Stimulated activated CD4-positive, alpha-beta T cell treated with anti-CD3 and anti-CD28 coated beads, TNF-alpha, amount 100 ng/mL, for 1 hour (primary cell): ENCODE measurements around the gene JADE1.

ENCODE experiments used
- DNase-seq, 3 donors: peaks; one replicate each; pipeline ENCODE4 v3.0.0-alpha.2; 2020; ENCODE audit warnings: low read depth in 3 of 3, low spot score in 1 of 3

Gene JADE1

DNA sequence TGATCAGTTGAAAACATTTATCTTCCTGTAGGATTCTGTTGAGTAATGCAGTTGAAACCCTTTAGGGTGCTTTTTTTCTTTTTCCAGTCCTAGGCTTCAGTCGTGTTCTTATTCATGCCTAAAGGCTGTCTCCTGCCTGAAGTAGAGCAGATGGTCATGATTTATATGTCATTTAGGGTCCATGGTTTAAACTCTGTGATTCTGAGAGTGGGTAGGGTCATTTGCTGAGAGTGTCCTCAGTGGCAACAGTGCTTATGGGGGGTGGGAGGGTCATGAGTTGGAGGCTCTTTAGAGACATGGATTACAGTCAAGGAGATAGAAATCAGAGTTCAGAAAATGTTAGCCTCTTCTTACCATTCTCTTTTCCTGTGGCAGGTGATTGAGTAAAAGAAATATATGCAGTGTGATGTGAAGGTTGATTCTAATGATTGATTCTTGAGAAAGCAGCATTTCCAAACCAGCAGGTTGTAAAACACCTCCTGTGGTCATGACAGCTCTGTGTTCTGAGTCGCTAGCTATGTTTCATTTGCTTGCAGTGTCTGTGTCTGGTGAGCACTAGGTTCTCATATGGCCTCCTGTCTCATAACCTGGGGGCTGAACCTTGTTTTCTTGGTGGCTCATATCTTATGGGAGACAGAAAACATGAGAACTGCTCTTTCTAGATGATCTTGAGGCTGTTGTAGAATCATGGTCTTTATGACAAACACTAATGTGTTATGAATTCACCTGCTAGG is 60.4 kb downstream of the JADE1 start:
- no peak for DNase-seq

DNA sequence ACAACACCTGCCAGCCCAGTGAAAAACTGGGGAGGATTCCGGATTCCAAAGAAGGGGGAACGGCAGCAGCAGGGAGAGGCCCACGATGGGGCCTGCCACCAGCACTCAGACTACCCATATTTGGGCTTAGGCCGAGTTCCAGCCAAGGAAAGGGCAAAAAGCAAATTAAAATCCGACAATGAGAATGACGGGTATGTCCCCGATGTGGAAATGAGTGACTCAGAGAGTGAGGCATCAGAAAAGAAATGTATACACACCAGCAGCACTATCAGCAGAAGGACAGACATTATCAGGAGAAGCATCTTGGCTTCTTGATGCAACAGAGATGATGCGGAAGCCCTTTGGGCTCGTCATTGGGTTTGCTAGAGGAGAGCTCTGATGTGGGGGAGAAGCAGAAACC is 62.4 kb downstream of the JADE1 start:
- no peak for DNase-seq

DNA sequence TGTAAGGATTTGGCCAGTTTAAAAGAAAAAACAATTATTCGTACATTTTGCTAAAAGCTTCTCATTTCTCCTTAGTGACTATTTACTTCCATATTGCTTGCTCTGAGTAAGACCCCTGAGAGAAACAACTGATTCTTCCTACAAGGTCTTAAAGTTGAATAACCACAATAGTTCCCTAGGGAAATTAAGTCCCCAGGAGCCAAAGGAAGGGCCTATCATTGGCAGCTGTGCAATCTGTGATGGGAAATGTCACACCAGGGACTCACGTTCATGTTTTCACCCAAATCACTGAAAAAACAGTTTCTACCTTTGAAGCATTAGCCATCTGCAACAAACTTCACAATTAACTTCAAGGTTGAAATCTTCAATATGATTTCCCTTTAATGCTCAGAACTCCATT is 66.7 kb downstream of the JADE1 start:
- DNase-seq, result no peak

DNA sequence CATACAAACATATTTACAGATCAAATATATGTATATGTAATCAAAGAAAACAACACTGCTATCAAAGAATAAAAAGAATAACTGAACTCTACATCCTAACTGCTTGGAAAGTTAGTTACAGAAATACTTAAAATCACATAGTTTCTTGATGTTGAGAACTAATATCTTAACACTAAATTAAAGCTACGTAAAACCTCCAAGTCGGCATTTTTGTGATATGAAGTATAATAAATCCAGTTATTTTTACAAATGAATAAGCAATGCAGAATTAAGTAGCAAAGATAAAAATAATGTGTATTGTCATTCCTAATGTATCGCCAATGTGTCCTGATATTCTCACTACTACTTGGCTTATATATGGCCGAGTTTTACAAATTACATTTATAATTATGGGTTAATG is 68.4 kb downstream of the JADE1 start:
- DNase-seq, result no peak

DNA sequence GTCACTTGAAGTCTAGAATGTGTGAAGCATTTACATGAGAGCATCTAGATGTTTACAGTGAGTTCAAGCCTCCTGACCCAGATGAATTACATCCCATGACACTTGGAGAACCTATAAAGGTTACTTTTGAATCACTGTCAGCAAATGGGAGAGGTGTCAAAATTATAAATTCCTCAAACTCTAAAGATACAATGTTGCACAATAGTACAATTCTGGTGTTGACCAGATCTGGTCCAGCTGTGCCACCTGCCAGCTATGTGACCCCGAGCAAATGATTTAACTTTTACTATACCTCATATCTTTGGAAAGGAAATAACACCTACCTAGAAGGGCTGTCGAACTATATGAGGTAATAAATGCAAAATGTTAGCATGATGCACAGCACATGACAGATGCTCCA is 69.8 kb downstream of the JADE1 start:
- no peak for DNase-seq

DNA sequence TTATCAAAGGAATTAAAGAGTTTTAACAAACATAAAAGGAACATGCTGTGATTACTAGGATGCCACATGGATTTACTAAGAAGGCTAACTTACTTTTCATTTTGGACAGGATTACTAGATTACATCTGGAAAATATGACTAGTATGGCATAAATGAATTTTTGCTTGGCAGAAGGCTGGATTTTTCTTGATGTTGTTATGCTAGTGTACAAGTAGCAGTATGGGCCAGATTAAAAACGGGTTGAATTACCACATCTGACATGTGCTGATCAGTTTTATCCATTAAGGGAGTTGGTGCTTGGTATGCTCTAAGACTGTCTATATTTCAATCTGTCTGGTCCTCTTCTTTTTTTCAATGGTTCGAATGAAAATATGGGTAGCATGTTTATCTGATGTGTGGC is 70.5 kb downstream of the JADE1 start:
- DNase-seq, result no peak

DNA sequence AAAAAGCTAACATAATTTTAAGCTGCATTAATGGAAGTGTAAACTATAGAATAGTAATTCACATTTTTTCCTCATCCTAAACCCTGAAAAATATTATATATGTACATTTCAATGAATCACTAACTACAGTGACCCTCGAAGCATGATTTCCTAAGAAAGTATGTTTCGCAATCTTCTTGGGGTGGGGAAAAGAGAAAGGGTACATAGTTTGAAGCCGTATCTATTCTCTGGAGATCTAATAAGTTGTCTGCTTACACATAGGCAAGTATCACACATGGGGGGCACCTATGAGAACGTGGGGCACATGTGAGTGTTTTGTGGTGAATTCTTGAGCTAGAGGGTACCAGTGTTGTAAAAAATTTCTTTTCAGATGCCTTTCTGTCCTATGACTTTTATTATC is 71.2 kb downstream of the JADE1 start:
- no peak for DNase-seq

DNA sequence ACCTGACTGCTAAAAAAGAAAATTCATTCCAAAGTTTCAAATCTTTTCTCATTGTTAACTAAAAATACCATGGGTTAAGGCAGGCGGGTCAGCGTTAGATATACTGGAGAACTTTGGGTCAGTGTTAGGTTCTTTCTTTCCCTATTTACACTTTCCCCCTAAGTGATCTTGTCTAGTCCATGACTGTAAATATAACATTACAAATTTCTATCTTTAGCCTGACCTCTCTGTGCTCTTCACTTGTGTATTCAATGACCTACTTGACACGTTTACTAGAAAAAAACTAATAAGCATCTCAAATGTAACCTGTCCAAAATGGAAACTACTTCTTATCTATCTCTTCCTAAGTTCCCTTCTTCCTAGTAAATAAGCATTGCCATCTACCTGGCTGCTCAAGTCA is 95.3 kb downstream of the JADE1 start:
- DNase-seq, result no peak

DNA sequence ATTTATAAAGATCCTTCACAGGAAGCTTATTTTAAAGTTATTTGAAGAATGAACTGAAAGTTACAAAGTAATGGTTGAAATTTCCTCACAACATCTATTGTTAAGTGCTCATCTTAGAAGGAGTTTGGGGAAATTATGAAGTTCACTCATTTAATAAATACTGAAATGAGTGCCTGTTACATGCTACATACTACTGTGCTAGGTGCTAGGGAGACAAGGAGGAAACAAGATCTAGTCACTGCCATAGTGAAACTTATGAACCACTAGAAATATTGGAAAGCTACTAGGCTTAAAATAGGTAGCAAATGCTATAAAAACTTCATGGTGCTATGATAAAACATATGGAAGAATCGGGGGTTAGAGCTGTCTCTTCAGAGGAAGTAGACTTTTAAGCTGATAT is 97.1 kb downstream of the JADE1 start:
- no peak for DNase-seq

DNA sequence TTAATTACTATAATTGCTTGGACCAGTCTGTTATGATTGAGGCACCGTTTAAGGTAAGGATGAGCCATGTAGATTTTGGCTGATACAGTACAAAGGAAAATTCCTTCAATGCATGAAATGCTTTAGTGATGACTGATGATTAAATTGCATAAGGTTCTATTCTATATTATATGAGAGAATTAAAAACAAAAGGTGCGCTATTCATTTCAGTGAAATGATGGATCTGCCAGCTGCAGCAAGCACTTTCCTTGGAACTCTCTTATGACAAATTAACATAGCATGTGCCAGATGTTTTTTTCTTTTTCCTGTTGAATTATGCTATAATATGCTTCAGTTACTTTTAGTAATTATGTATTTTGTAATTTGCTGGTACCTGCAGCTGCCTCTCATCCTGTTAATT is 98.5 kb downstream of the JADE1 start:
- DNase-seq, result no peak

DNA sequence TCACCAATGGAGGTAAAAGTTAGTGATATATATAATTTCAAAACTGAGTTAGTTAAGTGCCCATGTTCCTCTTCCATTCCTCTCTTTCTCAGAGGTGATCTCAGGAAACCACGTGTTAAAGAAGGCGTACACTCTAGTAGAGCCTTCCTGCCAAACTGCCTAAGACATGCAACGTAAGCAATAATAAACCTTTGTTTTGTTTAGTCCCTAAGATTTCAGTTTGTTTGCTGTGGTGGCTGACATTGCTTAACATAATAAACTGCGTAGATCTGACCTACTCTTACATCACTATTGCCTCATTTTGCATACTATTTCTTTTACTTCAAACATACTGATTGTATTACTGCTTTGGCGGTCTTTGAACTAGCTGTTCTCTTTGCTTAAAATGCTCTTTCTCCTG is 99.2 kb downstream of the JADE1 start:
- DNase-seq, result no peak

DNA sequence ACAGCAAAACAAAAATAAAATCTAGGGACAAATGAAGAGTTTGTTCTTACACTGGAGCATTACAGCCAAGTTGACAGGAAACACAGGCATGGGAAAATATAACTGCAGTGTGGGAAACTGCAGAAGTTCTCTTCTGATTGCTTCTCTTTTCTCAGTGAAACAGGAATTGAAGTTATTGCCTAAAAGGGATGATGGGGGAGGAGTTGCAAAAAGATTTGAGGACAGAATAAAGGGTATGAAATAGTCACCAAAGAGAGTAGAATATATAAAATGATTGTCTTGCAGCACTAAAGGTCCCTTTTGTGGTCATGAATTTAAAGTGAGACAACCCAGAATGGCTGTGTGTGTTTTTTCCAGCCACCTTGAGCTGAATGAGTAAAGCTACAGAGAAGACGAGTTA is 103.7 kb downstream of the JADE1 start:
- DNase-seq, result no peak

DNA sequence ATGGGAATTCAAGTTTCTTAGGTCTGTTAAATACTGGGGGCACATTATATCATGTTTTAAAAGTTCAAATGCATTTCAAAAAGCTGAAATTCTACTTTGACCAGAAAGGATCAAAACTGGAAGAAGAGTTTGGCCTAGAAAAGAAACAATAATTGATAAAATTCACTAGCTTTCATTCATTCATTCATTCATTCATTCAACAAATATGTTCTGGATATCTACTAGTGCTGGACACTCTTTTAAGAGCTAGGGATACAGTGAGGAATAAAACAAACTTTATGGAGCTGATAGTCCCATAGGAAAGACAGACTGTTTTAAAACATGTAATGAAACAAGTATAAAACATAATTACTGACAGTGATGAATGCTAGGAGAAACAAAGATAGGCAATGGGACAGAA is 106.0 kb downstream of the JADE1 start:
- no peak for DNase-seq

DNA sequence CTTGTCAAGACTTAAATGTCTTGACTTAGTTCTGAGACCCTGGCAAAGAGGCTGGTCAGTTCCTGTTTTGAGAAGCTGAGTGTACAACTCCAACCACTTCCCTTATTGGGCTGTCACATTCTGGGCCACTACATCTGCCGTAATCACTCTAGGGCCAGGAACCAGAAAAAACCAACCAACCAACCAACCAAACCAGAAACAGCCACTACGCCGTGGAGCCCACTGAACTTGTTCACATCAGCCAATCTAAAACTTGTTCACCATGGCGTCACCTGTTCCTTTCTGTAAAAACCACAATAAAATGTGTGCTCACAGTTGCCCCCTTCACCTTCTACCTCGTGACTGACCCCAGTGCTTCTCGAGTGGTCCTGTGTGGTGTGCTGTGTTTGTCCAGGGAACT is 107.3 kb downstream of the JADE1 start:
- no peak for DNase-seq

DNA sequence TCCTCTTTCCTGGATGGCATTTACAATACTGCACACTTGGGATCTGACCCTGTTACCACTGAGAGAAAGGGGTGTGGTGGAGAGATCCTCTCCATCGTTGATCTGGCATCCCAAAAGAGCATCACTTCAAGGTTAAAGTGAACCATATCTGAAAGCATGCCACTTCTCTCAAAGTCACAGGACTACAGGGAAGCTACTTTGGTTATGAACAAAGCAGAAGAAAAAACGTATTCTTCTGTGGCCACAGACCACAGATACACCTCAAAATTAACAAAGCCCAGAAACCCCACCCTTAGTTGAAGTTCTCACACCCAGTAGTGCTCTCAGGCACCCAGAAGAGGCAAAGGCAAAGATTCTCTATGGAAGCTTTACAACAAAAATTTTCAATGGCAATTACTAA is 108.3 kb downstream of the JADE1 start:
- DNase-seq, result no peak

DNA sequence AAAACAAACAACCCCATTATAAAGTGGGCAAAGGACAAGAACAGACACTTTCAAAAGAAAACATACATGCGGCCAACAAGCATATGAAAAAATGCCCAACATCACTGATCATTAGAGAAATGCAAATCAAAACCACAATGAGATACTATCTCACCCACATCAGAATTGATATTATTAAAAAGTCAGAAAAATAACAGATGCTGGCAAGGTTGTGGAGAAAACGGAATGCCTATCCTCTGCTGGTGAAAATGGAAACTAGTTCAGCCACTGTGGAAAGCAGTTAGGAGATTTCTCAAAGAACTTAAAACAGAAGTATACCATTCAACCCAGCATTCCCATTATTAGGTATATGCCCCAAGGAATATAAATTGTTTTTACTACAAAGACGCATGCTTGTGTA is 112.5 kb downstream of the JADE1 start:
- no peak for DNase-seq
